A549 (cell line): ENCODE measurements around the gene ADAMTS12. TPM values are rescaled to one million over a fixed set of nuclear protein-coding genes. Genes with fewer than 3 reads are reported as not detected.

Source experiments
- ATAC-seq, 2 experiments: fragments of 200-7000 bp in 1 of 2; fragments of >200 bp in 1 of 2; cut with Nextera tagmentation in 1 of 2; cut with Tn5 transposase in 1 of 2; 3 replicates each; pipeline versions ENCODE4 v1.8.0 to v1.9.1; 2018 to 2020; ENCODE audit warnings: mild to moderate bottlenecking in 1 of 2, moderate library complexity in 1 of 2
- CTCF ChIA-PET: fragments of 300-600 bp; sonication (Branson Sonifier 250); formaldehyde crosslinking; extraction: SDS; loops from one replicate; lab custom pipeline; 2021; ENCODE audit warnings: antibody characterized with exemption, inconsistent platforms; lab: Yijun Ruan, JAX
- POLR2A ChIA-PET: fragments of 350-600 bp; formaldehyde crosslinking; extraction: SDS; loops from one replicate; lab custom pipeline; 2021; ENCODE audit warnings: antibody characterized with exemption, inconsistent platforms; lab: Yijun Ruan, JAX
- DNase-seq, 2 experiments: peaks; one replicate each; pipeline versions ENCODE4 v3.0.0 to v3.0.0-alpha.2; 2011 to 2016; ENCODE audit warnings: low read depth in 1 of 2, low spot score in 1 of 2
- FAIRE-seq: peaks from 2 replicates; lab custom pipeline; 2011; peaks lifted over from hg19 to GRCh38; lab: Jason Lieb, UNC
- H3K27ac ChIP-seq, 2 experiments: fragments of >200 bp; sonication (Bioruptor Twin); formaldehyde crosslinking; 3 replicates each; pipeline ENCODE4 v1.5.1; 2016 to 2017
- H3K4me1 ChIP-seq: fragments of >200 bp; sonication (Bioruptor Twin); formaldehyde crosslinking; 3 replicates; pipeline ENCODE4 v1.6.1; 2016
- H3K4me2 ChIP-seq: fragments of >200 bp; sonication (Bioruptor Twin); formaldehyde crosslinking; 3 replicates; pipeline ENCODE4 v1.6.1; 2016
- H3K4me3 ChIP-seq: fragments of >200 bp; sonication (Bioruptor Twin); formaldehyde crosslinking; 3 replicates; pipeline ENCODE4 v1.5.1; 2016
- H3K9me3 ChIP-seq: fragments of >200 bp; sonication (Bioruptor Twin); formaldehyde crosslinking; 3 replicates; pipeline ENCODE4 v1.6.1; 2016
- BHLHE40 ChIP-seq: IDR thresholded peaks from 2 replicates; pipeline ENCODE4 v1.6.1; 2012; ENCODE audit warnings: low read depth, low read length, inconsistent platforms
- CEBPB ChIP-seq, 2 experiments: fragments of >200 bp in 1 of 2; sonication (Bioruptor Twin) in 1 of 2; formaldehyde crosslinking in 1 of 2; IDR thresholded peaks; 2 replicates each; pipeline ENCODE4 v1.6.1; 2012 to 2016
- CHD2 ChIP-seq: fragments of 150-350 bp; IDR thresholded peaks from 2 replicates; pipeline ENCODE4 v1.6.1; 2014; ENCODE audit warnings: low read length; ENCODE audit not compliant: partially characterized antibody
- EHF ChIP-seq: fragments of 250-450 bp; sonication (Bioruptor Pico); IDR thresholded peaks from 2 replicates; pipeline ENCODE4 v1.5.0; 2020; ENCODE audit warnings: mild to moderate bottlenecking
- EHMT2 ChIP-seq: fragments of 200-600 bp; sonication (generic); IDR thresholded peaks from 2 replicates; pipeline ENCODE4 v1.6.1; 2016; ENCODE audit warnings: antibody characterized with exemption, low read depth, mild to moderate bottlenecking, moderate library complexity
- ESRRA ChIP-seq: fragments of 150-350 bp; IDR thresholded peaks from 2 replicates; pipeline ENCODE4 v1.6.1; 2014; ENCODE audit warnings: mild to moderate bottlenecking, low read length, borderline replicate concordance
- FOSL2 ChIP-seq, 2 experiments: fragments of 450-650 bp in 1 of 2; fragments of >200 bp in 1 of 2; sonication (Bioruptor Twin) in 1 of 2; formaldehyde crosslinking; IDR thresholded peaks; 2 replicates each; pipeline versions ENCODE4 v1.5.0 to v1.6.1; 2016 to 2020; ENCODE audit warnings: mild to moderate bottlenecking in 1 of 2, moderate library complexity in 1 of 2
- GATA3 ChIP-seq: IDR thresholded peaks from 2 replicates; pipeline ENCODE4 v1.6.1; 2012; ENCODE audit warnings: borderline replicate concordance
- JUNB ChIP-seq: fragments of >200 bp; sonication (Bioruptor Twin); formaldehyde crosslinking; IDR thresholded peaks from 2 replicates; pipeline ENCODE4 v1.6.1; 2016
- KDM5A ChIP-seq: fragments of 200-600 bp; sonication (generic); IDR thresholded peaks from 2 replicates; pipeline ENCODE4 v1.6.1; 2016; ENCODE audit warnings: antibody characterized with exemption, mild to moderate bottlenecking
- MAFK ChIP-seq: fragments of 450-650 bp; IDR thresholded peaks from 2 replicates; pipeline ENCODE4 v1.6.1; 2014; ENCODE audit not compliant: partially characterized antibody
- MAZ ChIP-seq: fragments of 150-350 bp; IDR thresholded peaks from 2 replicates; pipeline ENCODE4 v1.6.1; 2014; ENCODE audit warnings: antibody characterized with exemption, low read depth, low read length, borderline replicate concordance
- NPAS2 ChIP-seq: fragments of 250-450 bp; sonication (Bioruptor Pico); IDR thresholded peaks from 2 replicates; pipeline ENCODE4 v1.8.0; 2022; ENCODE audit warnings: mild to moderate bottlenecking, moderate library complexity, borderline replicate concordance
- PHF8 ChIP-seq: fragments of 200-600 bp; sonication (generic); IDR thresholded peaks from 2 replicates; pipeline ENCODE4 v1.6.1; 2016; ENCODE audit warnings: low read depth, mild to moderate bottlenecking, antibody characterized with exemption, moderate library complexity, borderline replicate concordance
- POLR2A ChIP-seq: IDR thresholded peaks from 2 replicates; pipeline ENCODE4 v1.6.1; 2012; ENCODE audit warnings: mild to moderate bottlenecking, low read length
- TP53 ChIP-seq: fragments of 250-450 bp; sonication (Bioruptor Pico); IDR thresholded peaks from 2 replicates; pipeline ENCODE4 v1.5.0; 2021; ENCODE audit warnings: mild to moderate bottlenecking, moderate library complexity
- ZNF302 ChIP-seq: fragments of 250-450 bp; sonication (Bioruptor Pico); IDR thresholded peaks from 2 replicates; pipeline ENCODE4 v1.9.0; 2021; ENCODE audit warnings: inconsistent platforms, mild to moderate bottlenecking, moderate library complexity
- WGBS: methylation state at CpG from one replicate; pipeline ENCODE4 v1.1.6; 2017; ENCODE audit errors: missing lambda C conversion rate; 5-methylcytosine and 5-hydroxymethylcytosine counted together
- polyA plus RNA-seq, 4 experiments: library from polyadenylated mRNA; depleted of rRNA in 3 of 4; stranded (reverse); fragments of >200 nt; fragmentation: RNase III in 1 of 4; extraction: RNeasy Plus Mini Kit Qiagen cat#74134 plus additional on column Dnase treatment in 1 of 4; gene quantifications; 2 replicates in 3 of 4; 3 replicates in 1 of 4; pipeline ENCODE4 v1.2.3, GENCODE V29; 2011 to 2017
- TF ChIP-seq, protein P1 (sequence below): IDR thresholded peaks from 2 replicates; pipeline ENCODE4 v1.6.1; 2012
- TF ChIP-seq, protein P2 (sequence below): fragments of >200 bp; sonication (Bioruptor Twin); formaldehyde crosslinking; IDR thresholded peaks from 3 replicates; pipeline ENCODE4 v1.6.1; 2016
- TF ChIP-seq, protein P3 (sequence below): IDR thresholded peaks from 2 replicates; pipeline ENCODE4 v1.6.1; 2012
- TF ChIP-seq, protein P4 (sequence below): IDR thresholded peaks from 2 replicates; pipeline ENCODE4 v1.6.1; 2012; ENCODE audit warnings: low read depth, borderline replicate concordance

The ADAMTS12 gene
- polyA plus RNA-seq, 2 of the 4 experiments (the other 2 are of a cell fraction) = 4.8 to 6.8 TPM

DNA sequence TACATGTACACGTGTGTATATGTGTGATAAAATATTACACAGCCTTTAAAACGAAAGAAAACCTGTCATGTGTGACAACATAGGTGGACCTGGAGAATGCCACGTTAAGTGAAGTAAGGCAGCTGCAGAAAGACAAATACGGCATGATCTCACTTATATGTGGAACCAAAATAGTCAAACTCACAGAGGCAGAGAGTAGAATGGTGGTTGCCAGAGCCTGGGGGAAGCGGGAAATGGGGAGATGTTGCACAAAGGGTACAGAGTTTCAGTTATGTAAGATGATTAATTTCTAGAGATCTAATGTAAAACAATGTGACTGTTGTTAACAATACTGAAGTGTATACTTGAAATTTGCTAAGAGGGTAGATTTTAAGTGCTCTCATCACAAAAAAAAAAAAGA lies 34.8 kb downstream of the ADAMTS12 start:
- CTCF ChIA-PET = no interaction called here
- ATAC-seq (no peak), DNase-seq (no peak), FAIRE-seq (no peak)
- no peak overlapping the region for H3K4me2 ChIP-seq
- TF ChIP-seq NPAS2 (CRISPR knock-in tag) = no peak
- TF ChIP-seq CEBPB (IDR thresholded peaks at IDR 0.05) = no peak
- no peak for TF ChIP-seq POLR2A
- TF ChIP-seq ZNF302 = no peak
- TF ChIP-seq, protein P1, sequence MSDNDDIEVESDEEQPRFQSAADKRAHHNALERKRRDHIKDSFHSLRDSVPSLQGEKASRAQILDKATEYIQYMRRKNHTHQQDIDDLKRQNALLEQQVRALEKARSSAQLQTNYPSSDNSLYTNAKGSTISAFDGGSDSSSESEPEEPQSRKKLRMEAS = no peak
- TF ChIP-seq, protein P2, sequence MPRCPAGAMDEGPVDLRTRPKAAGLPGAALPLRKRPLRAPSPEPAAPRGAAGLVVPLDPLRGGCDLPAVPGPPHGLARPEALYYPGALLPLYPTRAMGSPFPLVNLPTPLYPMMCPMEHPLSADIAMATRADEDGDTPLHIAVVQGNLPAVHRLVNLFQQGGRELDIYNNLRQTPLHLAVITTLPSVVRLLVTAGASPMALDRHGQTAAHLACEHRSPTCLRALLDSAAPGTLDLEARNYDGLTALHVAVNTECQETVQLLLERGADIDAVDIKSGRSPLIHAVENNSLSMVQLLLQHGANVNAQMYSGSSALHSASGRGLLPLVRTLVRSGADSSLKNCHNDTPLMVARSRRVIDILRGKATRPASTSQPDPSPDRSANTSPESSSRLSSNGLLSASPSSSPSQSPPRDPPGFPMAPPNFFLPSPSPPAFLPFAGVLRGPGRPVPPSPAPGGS = no peak
- no peak for TF ChIP-seq EHMT2
- no peak for TF ChIP-seq BHLHE40
- TF ChIP-seq FOSL2 (IDR thresholded peaks at IDR 0.05) = no peak
- TF ChIP-seq FOSL2 (CRISPR knock-in tag; IDR thresholded peaks at IDR 0.05) = no peak
- TF ChIP-seq EHF (CRISPR knock-in tag) = no peak
- TF ChIP-seq KDM5A = no peak
- TF ChIP-seq GATA3 = no peak
- no peak for TF ChIP-seq MAZ
- no peak for TF ChIP-seq MAFK
- no peak for TF ChIP-seq ESRRA
- TF ChIP-seq, protein P3, sequence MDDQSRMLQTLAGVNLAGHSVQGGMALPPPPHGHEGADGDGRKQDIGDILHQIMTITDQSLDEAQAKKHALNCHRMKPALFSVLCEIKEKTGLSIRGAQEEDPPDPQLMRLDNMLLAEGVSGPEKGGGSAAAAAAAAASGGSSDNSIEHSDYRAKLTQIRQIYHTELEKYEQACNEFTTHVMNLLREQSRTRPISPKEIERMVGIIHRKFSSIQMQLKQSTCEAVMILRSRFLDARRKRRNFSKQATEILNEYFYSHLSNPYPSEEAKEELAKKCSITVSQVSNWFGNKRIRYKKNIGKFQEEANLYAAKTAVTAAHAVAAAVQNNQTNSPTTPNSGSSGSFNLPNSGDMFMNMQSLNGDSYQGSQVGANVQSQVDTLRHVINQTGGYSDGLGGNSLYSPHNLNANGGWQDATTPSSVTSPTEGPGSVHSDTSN = no peak
- TF ChIP-seq, protein P4, sequence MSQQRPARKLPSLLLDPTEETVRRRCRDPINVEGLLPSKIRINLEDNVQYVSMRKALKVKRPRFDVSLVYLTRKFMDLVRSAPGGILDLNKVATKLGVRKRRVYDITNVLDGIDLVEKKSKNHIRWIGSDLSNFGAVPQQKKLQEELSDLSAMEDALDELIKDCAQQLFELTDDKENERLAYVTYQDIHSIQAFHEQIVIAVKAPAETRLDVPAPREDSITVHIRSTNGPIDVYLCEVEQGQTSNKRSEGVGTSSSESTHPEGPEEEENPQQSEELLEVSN = no peak
- H3K4me1 ChIP-seq = peaks cover 29% of the 10 kb centered on the region
- POLR2A ChIA-PET = no interaction called here
- 58% methylated on average over 5 of the region's 5 CpGs for WGBS
- no peaks in the 10 kb centered on the region for H3K9me3 ChIP-seq
- H3K4me3 ChIP-seq = no peak overlapping the region
- no peak overlapping the region for H3K27ac ChIP-seq

DNA sequence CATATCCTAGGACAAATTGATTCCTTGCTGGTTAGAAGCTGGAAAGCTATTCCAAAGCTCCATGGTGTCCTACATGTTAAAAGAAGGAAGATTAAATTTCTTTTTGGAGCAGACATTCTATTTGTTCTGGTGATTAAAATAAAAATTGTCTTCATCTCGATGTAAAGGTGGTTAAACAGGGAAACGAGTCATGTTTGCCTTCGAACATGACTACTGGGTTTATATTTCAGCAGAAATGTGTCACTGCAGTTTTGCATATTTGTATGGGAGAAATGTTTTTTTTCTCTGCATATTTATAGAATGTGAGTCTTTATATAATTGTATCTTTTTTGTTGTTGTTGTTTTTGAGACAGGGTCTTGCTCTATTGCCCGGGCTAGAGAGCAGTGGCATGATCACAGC lies 36.4 kb downstream of the ADAMTS12 start:
- Histone ChIP-seq H3K9me3 (no peaks in the 10 kb centered on the region), H3K27ac (peak overlapping the region in 1 of 2 experiments; percentile 60; a peak in 3 of 6 replicates), H3K4me1 (peaks cover 34% of the 10 kb centered on the region), H3K4me2 (peak overlapping the region; percentile 47; the same call in 2 of the 3 replicates), H3K4me3 (no peak overlapping the region)
- POLR2A ChIA-PET = no interaction called here
- DNase-seq (no peak), ATAC-seq (no peak), FAIRE-seq (no peak)
- CTCF ChIA-PET = interaction anchor here (1.0 kb wide), 1 partner anchor 13 kb away, joined by 3 read pairs; no protein-coding TSS in a partner anchor
- TF ChIP-seq JUNB = no peak
- TF ChIP-seq CHD2 = no peak
- WGBS = 31% methylated on average over 4 of the region's 4 CpGs

DNA sequence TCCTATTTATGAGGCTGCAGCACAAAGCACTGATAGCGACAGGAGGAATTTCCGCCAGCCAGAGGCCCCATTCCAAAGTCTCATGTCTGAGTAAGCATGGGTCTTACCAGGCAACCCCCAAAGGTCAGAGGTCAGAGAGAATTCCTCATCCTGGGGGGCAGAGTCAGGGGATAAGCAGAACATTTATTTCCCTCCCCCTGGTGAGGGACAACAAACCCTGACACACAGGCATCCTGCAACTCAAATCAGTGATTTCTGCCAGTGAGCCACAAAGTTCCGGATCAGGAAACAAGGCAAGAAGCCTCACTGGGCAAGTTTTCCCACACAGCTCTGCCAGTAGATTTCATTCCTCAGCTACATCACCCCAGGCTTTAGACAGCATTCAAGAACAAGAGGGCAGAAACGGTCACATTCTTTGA lies 37.0 kb downstream of the ADAMTS12 start:
- no peak for FAIRE-seq
- H3K4me3 ChIP-seq = no peak overlapping the region
- H3K4me2 ChIP-seq = peak overlapping the region; percentile 47
- TF ChIP-seq TP53 (CRISPR knock-in tag) = no peak
- no peak for TF ChIP-seq MAFK
- no peak for TF ChIP-seq PHF8
- WGBS = 61% methylated on average over 4 of the region's 4 CpGs
- DNase-seq = no peak
- POLR2A ChIA-PET = no interaction called here
- peaks cover 41% of the 10 kb centered on the region for H3K4me1 ChIP-seq
- CTCF ChIA-PET = no interaction called here
- H3K27ac ChIP-seq = peak overlapping the region in 1 of 2 experiments; percentile 60; a peak in 3 of 6 replicates
- H3K9me3 ChIP-seq = no peaks in the 10 kb centered on the region
- no peak for ATAC-seq
